GM23338 (cell line): Measurements from ENCODE around the gene GALK1. TPM values are rescaled to one million over a fixed set of nuclear protein-coding genes. Genes with fewer than 3 reads are reported as not detected.

Experiments used
- ATAC-seq: fragments of 200-7000 bp; cut with Tn5 transposase; 3 replicates; pipeline ENCODE4 v1.9.1; 2020
- DNase-seq: peaks from one replicate; pipeline ENCODE4 v3.0.0-alpha.2; 2015; ENCODE audit warnings: low spot score
- H2AFZ ChIP-seq: fragments of 200-600 bp; sonication (generic); 2 replicates; pipeline ENCODE4 v1.8.0; 2016; ENCODE audit warnings: antibody characterized with exemption, mild to moderate bottlenecking, moderate library complexity
- H3F3A ChIP-seq: fragments of 200-600 bp; sonication (generic); replicated peaks from 2 replicates; pipeline ENCODE4 v1.8.0; 2017; ENCODE audit warnings: antibody characterized with exemption, mixed run types, low read depth
- H3K27ac ChIP-seq: fragments of 200-600 bp; sonication (generic); 2 replicates; pipeline ENCODE4 v1.6.1; 2016; ENCODE audit warnings: low read depth
- H3K27me3 ChIP-seq: fragments of 200-600 bp; sonication (generic); 2 replicates; pipeline ENCODE4 v1.8.0; 2016; ENCODE audit warnings: mild to moderate bottlenecking, mixed run types, moderate library complexity; ENCODE audit not compliant: insufficient read depth
- H3K36me3 ChIP-seq: fragments of 200-600 bp; sonication (generic); 2 replicates; pipeline ENCODE4 v1.8.0; 2016; ENCODE audit warnings: mild to moderate bottlenecking; ENCODE audit not compliant: insufficient read depth
- H3K4me1 ChIP-seq: fragments of 200-600 bp; sonication (generic); 2 replicates; pipeline ENCODE4 v1.8.0; 2016; ENCODE audit warnings: mild to moderate bottlenecking, moderate library complexity; ENCODE audit not compliant: insufficient read depth
- H3K4me2 ChIP-seq: fragments of 200-600 bp; sonication (generic); 2 replicates; pipeline ENCODE4 v1.7.1; 2017; ENCODE audit warnings: mixed run types
- H3K4me3 ChIP-seq: fragments of 200-600 bp; sonication (generic); 2 replicates; pipeline ENCODE4 v1.6.1; 2016; ENCODE audit warnings: mixed run types
- H3K79me2 ChIP-seq: fragments of 200-600 bp; sonication (generic); replicated peaks from 2 replicates; pipeline ENCODE4 v1.8.0; 2017; ENCODE audit warnings: mild to moderate bottlenecking; ENCODE audit not compliant: insufficient read depth
- H3K9me2 ChIP-seq: fragments of 200-600 bp; sonication (generic); 2 replicates; pipeline ENCODE4 v1.8.0; 2017; ENCODE audit not compliant: insufficient read depth
- H4K20me1 ChIP-seq: fragments of 200-600 bp; sonication (generic); replicated peaks from 2 replicates; pipeline ENCODE4 v1.8.0; 2017; ENCODE audit warnings: mild to moderate bottlenecking; ENCODE audit not compliant: insufficient read depth
- H3K27ac Mint-ChIP-seq: 2 replicates; pipeline ENCODE4 v1.8.0; 2020; ENCODE audit warnings: inconsistent platforms, mild to moderate bottlenecking, moderate library complexity, mixed read lengths
- H3K27me3 Mint-ChIP-seq: 3 replicates; pipeline ENCODE4 v1.8.0; 2022; ENCODE audit warnings: low read depth, mild to moderate bottlenecking, moderate library complexity, mixed read lengths, inconsistent platforms; ENCODE audit not compliant: insufficient read depth, poor library complexity
- H3K36me3 Mint-ChIP-seq: 3 replicates; pipeline ENCODE4 v1.8.0; 2021; ENCODE audit warnings: low read depth, mild to moderate bottlenecking, inconsistent platforms, moderate library complexity, mixed read lengths
- H3K4me1 Mint-ChIP-seq: 3 replicates; pipeline ENCODE4 v1.8.0; 2020; ENCODE audit warnings: mild to moderate bottlenecking, inconsistent platforms, mixed read lengths
- H3K4me3 Mint-ChIP-seq: 3 replicates; pipeline ENCODE4 v1.8.0; 2021; ENCODE audit warnings: moderate library complexity, mild to moderate bottlenecking, inconsistent platforms, mixed read lengths
- H3K9me3 Mint-ChIP-seq: 3 replicates; pipeline ENCODE4 v1.8.0; 2020; ENCODE audit warnings: moderate library complexity, mild to moderate bottlenecking, inconsistent platforms, mixed read lengths
- CREB1 ChIP-seq: fragments of 250-450 bp; sonication (Bioruptor Pico); IDR thresholded peaks from 2 replicates; pipeline ENCODE4 v1.5.0; 2020; ENCODE audit warnings: low read depth, mild to moderate bottlenecking, moderate library complexity
- CTCF ChIP-seq, 2 experiments: fragments of 200-600 bp in 1 of 2; sonication (generic) in 1 of 2; conservative IDR thresholded peaks; 2 replicates each; pipeline versions ENCODE4 v1.5.1 to v1.6.1; 2016 to 2017; ENCODE audit warnings: antibody characterized with exemption in 2 of 2, low read depth in 2 of 2, mild to moderate bottlenecking in 2 of 2, moderate library complexity in 1 of 2
- EZH2 ChIP-seq: fragments of 200-600 bp; sonication (generic); IDR thresholded peaks from one replicate; pipeline ENCODE4 v1.8.0; 2017; ENCODE audit warnings: antibody characterized with exemption, mild to moderate bottlenecking, low read depth; ENCODE audit not compliant: unreplicated experiment
- EZH2phosphoT487 ChIP-seq: fragments of 200-600 bp; sonication (generic); IDR thresholded peaks from one replicate; pipeline ENCODE4 v1.8.1; 2018; ENCODE audit warnings: antibody characterized with exemption; ENCODE audit not compliant: unreplicated experiment
- POLR2AphosphoS5 ChIP-seq: IDR thresholded peaks from 2 replicates; pipeline ENCODE4 v1.6.1; 2016; ENCODE audit warnings: antibody characterized with exemption, low read depth
- ZNF462 ChIP-seq: fragments of 250-450 bp; sonication (Bioruptor Pico); IDR thresholded peaks from 2 replicates; pipeline ENCODE4 v1.5.0; 2020; ENCODE audit warnings: mild to moderate bottlenecking, moderate library complexity
- polyA plus RNA-seq: library from polyadenylated mRNA; unstranded; fragments of >200 nt; fragmentation: Nextera tagmentation; extraction: Ambion mirVana; gene quantifications from 2 replicates; pipeline ENCODE4 v1.2.1, GENCODE V29; 2016
- total RNA-seq: library from RNA; depleted of rRNA; stranded (reverse); fragments of >200 nt; shearing (Covaris generic); gene quantifications from 2 replicates; pipeline ENCODE4 v1.2.3, GENCODE V29; 2014

The GALK1 gene
- total and polyA plus RNA-seq, 2 experiments from 2014 or later = 30.5 to 31.7 TPM

- Histone ChIP-seq H2AFZ (no peak overlapping the region), H3K36me3 (no peaks in the 10 kb centered on the region), H3K27ac (no peak overlapping the region), H3K4me3 (no peak overlapping the region), H3K4me2 (no peak overlapping the region), H3F3A (no peaks in the 10 kb centered on the region), H3K9me2 (no peaks in the 10 kb centered on the region), H3K27me3 (no peaks in the 10 kb centered on the region), H3K4me1 (no peaks in the 10 kb centered on the region; the same call in 1 of the 2 replicates), H4K20me1 (no peaks in the 10 kb centered on the region), H3K79me2 (no peaks in the 10 kb centered on the region)
- Mint-ChIP-seq H3K27ac (no peak overlapping the region), H3K36me3 (no peaks in the 10 kb centered on the region; the same call in 2 of the 3 replicates), H3K27me3 (peaks cover 22% of the 10 kb centered on the region), H3K9me3 (no peaks in the 10 kb centered on the region; the same call in 2 of the 3 replicates), H3K4me3 (no peak overlapping the region), H3K4me1 (peaks cover 14% of the 10 kb centered on the region)
- TF ChIP-seq CREB1 (no peak), POLR2AphosphoS5 (no peak), ZNF462 (CRISPR knock-in tag) (no peak), EZH2 (no peak)
- DNase-seq (no peak), ATAC-seq (no peak)
These were observed 5.5 kb downstream of the GALK1 start for GRCh38 chr17:75759457-75759856.

GRCh38 chr17:75758131-75758905 is 6.7 kb downstream of the GALK1 start:
- no peaks in the 10 kb centered on the region for H3K79me2 ChIP-seq
- no peak overlapping the region for H3K27ac ChIP-seq
- no peaks in the 10 kb centered on the region for H3K36me3 ChIP-seq
- no peak overlapping the region for H3K4me2 ChIP-seq
- H3K36me3 Mint-ChIP-seq = no peaks in the 10 kb centered on the region; the same call in 2 of the 3 replicates
- peak; percentile 65 for ATAC-seq
- H3K4me1 Mint-ChIP-seq = peaks cover 13% of the 10 kb centered on the region
- H2AFZ ChIP-seq = no peak overlapping the region
- no peak overlapping the region for H3K4me3 ChIP-seq
- peak; percentile 64 for DNase-seq
- no peaks in the 10 kb centered on the region for H3F3A ChIP-seq
- no peaks in the 10 kb centered on the region for H4K20me1 ChIP-seq
- no peaks in the 10 kb centered on the region; the same call in 2 of the 3 replicates for H3K9me3 Mint-ChIP-seq
- no peaks in the 10 kb centered on the region for H3K4me1 ChIP-seq
- no peak overlapping the region for H3K4me3 Mint-ChIP-seq
- H3K27me3 ChIP-seq = no peaks in the 10 kb centered on the region
- no peaks in the 10 kb centered on the region for H3K9me2 ChIP-seq
- H3K27ac Mint-ChIP-seq = no peak overlapping the region
- peaks cover 19% of the 10 kb centered on the region for H3K27me3 Mint-ChIP-seq
- TF ChIP-seq EZH2phosphoT487 (no peak), CTCF (conservative IDR thresholded peaks at IDR 0.05; ENCODE audit: low read depth in 2 of 2) (peak; percentile 60 to 82)
